Neural progenitor cell (in vitro differentiated cells): Measurements from ENCODE around the gene ABL2.

Source experiments
- EZH2 ChIP-seq: fragments of 200-600 bp; sonication (generic); IDR thresholded peaks from 2 replicates; pipeline ENCODE4 v1.6.1; 2017; ENCODE audit warnings: antibody characterized with exemption, mild to moderate bottlenecking, moderate library complexity
- EZH2phosphoT487 ChIP-seq: fragments of 200-600 bp; sonication (generic); IDR thresholded peaks from 2 replicates; pipeline ENCODE4 v1.6.1; 2017; ENCODE audit warnings: antibody characterized with exemption
- TF ChIP-seq, protein P1 (sequence below): fragments of 200-600 bp; sonication (generic); IDR thresholded peaks from 2 replicates; pipeline ENCODE4 v1.5.1; 2017; ENCODE audit warnings: antibody characterized with exemption, mild to moderate bottlenecking

DNA sequence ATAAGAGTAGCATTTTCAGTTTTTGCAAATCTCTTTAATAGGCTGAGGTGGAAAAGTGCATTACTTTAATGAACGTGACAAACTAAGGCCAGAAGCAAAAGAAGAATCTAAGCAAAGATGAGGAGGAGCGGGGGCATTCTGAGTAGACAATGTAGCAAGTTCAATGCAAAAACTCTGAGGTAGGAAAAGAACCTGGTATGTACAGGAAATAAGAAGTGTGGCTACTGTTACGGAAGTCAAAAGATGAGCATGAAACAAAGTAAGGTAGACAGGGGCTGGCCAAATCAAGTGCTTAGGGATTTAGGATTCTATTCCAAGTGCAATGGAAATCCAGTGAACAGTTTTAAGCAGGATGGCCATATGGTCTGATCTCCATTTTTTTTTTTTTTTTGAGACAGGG, 84.0 kb downstream of the ABL2 start:
- TF ChIP-seq, protein P1, sequence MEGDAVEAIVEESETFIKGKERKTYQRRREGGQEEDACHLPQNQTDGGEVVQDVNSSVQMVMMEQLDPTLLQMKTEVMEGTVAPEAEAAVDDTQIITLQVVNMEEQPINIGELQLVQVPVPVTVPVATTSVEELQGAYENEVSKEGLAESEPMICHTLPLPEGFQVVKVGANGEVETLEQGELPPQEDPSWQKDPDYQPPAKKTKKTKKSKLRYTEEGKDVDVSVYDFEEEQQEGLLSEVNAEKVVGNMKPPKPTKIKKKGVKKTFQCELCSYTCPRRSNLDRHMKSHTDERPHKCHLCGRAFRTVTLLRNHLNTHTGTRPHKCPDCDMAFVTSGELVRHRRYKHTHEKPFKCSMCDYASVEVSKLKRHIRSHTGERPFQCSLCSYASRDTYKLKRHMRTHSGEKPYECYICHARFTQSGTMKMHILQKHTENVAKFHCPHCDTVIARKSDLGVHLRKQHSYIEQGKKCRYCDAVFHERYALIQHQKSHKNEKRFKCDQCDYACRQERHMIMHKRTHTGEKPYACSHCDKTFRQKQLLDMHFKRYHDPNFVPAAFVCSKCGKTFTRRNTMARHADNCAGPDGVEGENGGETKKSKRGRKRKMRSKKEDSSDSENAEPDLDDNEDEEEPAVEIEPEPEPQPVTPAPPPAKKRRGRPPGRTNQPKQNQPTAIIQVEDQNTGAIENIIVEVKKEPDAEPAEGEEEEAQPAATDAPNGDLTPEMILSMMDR, result no peak
- no peak for TF ChIP-seq EZH2phosphoT487
- TF ChIP-seq EZH2, result no peak
